Natural killer cell (primary cell): ENCODE data around the gene MET. TPM values are rescaled to one million over a fixed set of nuclear protein-coding genes. Genes with fewer than 3 reads are reported as not detected.

Experiments
- ATAC-seq, 3 donors: fragments of 150-1000 bp in 2 of 3; fragments of 200-7000 bp in 1 of 3; cut with Tn5 transposase; 1 replicate in 1 of 3; 2 replicates in 2 of 3; pipeline ENCODE4 v1.10.0; 2021; ENCODE audit warnings: mild to moderate bottlenecking in 2 of 3, moderate library complexity in 2 of 3
- DNase-seq, 2 donors: peaks; one replicate each; pipeline versions ENCODE4 v3.0.0 to v3.0.0-alpha.2; 2013 to 2021; ENCODE audit warnings: mixed read lengths in 1 of 2
- H3K27ac ChIP-seq: one replicate; pipeline ENCODE4 v1.5.1; 2013; ENCODE audit warnings: mild to moderate bottlenecking, low read length
- H3K27me3 ChIP-seq: one replicate; pipeline ENCODE4 v1.6.1; 2013; ENCODE audit warnings: low read length; ENCODE audit not compliant: control insufficient read depth, insufficient read depth
- H3K36me3 ChIP-seq: one replicate; pipeline ENCODE4 v1.6.1; 2013; ENCODE audit warnings: low read length; ENCODE audit not compliant: control insufficient read depth, insufficient read depth
- H3K4me1 ChIP-seq: one replicate; pipeline ENCODE4 v1.6.1; 2013; ENCODE audit warnings: low read length; ENCODE audit not compliant: control insufficient read depth, insufficient read depth
- H3K4me3 ChIP-seq: one replicate; pipeline ENCODE4 v1.5.1; 2013; ENCODE audit warnings: low read length
- H3K9me3 ChIP-seq: one replicate; pipeline ENCODE4 v1.6.1; 2013; ENCODE audit warnings: low read length; ENCODE audit not compliant: control insufficient read depth, insufficient read depth
- H3K27ac Mint-ChIP-seq, 2 donors: one replicate each; pipeline ENCODE4 v1.8.0; 2022; ENCODE audit warnings: mild to moderate bottlenecking in 2 of 2, mixed read lengths in 2 of 2, moderate library complexity in 1 of 2
- H3K27me3 Mint-ChIP-seq, 2 donors: one replicate each; pipeline ENCODE4 v1.8.0; 2022; ENCODE audit warnings: low read depth in 2 of 2, mixed read lengths in 2 of 2
- H3K36me3 Mint-ChIP-seq: one replicate; pipeline ENCODE4 v1.8.0; 2022; ENCODE audit warnings: mixed read lengths
- H3K4me1 Mint-ChIP-seq, 2 donors: one replicate each; pipeline ENCODE4 v1.8.0; 2022; ENCODE audit warnings: mixed read lengths in 2 of 2
- H3K4me3 Mint-ChIP-seq: one replicate; pipeline ENCODE4 v1.8.0; 2022; ENCODE audit warnings: mild to moderate bottlenecking, moderate library complexity, mixed read lengths
- H3K9me3 Mint-ChIP-seq, 2 donors: one replicate each; pipeline ENCODE4 v1.8.0; 2022; ENCODE audit warnings: mixed read lengths in 2 of 2
- CTCF ChIP-seq: fragments of 200-600 bp; IDR thresholded peaks from one replicate; pipeline ENCODE4 v1.8.0; 2022; ENCODE audit warnings: antibody characterized with exemption
- WGBS: methylation state at CpG from one replicate; pipeline ENCODE4 v1.1.7; 2013; ENCODE audit warnings: missing lambda C conversion rate; ENCODE audit not compliant: insufficient coverage; 5-methylcytosine and 5-hydroxymethylcytosine counted together
- intact Hi-C: fragments of 100-400 bp; cut with micrococcal nuclease; formaldehyde crosslinking; loops from one replicate; pipeline ENCODE4 v1.14.2; 2022
- total RNA-seq, 4 donors: library from RNA; stranded (reverse); fragments of 120-200 nt in 1 of 4; gene quantifications; one replicate each; pipeline versions ENCODE4 v1.2.3 to v1.2.4, GENCODE V29; 2013 to 2022

The MET gene
- total RNA-seq, 3 donors from 2014 or later (not counting 1 experiment from before 2014, with no cell fraction given), result 0.16 TPM; not detected in 2

DNA sequence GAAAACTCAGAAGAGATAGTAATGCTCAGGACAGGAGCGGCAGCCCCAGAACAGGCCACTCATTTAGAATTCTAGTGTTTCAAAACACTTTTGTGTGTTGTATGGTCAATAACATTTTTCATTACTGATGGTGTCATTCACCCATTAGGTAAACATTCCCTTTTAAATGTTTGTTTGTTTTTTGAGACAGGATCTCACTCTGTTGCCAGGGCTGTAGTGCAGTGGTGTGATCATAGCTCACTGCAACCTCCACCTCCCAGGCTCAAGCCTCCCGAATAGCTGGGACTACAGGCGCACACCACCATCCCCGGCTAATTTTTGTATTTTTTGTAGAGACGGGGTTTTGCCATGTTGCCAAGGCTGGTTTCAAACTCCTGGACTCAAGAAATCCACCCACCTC, 124.5 kb downstream of the MET start:
- no peaks in the 10 kb centered on the region for H3K9me3 ChIP-seq
- intact Hi-C loops, result no loop called here
- no peaks in the 10 kb centered on the region for H3K36me3 ChIP-seq
- no peaks in the 10 kb centered on the region for H3K27me3 ChIP-seq
- Mint-ChIP-seq H3K27me3 (peaks cover 13 to 26% of the 10 kb centered on the region in 2 donors), H3K36me3 (no peaks in the 10 kb centered on the region), H3K9me3 (no peaks in the 10 kb centered on the region), H3K27ac (no peak overlapping the region), H3K4me1 (no peaks in the 10 kb centered on the region), H3K4me3 (no peak overlapping the region)
- H3K4me1 ChIP-seq, result no peaks in the 10 kb centered on the region
- DNase-seq (no peak), ATAC-seq (no peak)
- no peak overlapping the region for H3K4me3 ChIP-seq
- 89% methylated on average over 4 of the region's 5 CpGs for WGBS
- no peak for TF ChIP-seq CTCF
- no peak overlapping the region for H3K27ac ChIP-seq

- peaks cover 13 to 26% of the 10 kb centered on the region in 2 donors for H3K27me3 Mint-ChIP-seq
- H3K9me3 Mint-ChIP-seq, result no peaks in the 10 kb centered on the region
- TF ChIP-seq CTCF, result no peak
- Histone ChIP-seq H3K4me1 (no peaks in the 10 kb centered on the region), H3K36me3 (no peaks in the 10 kb centered on the region), H3K4me3 (no peak overlapping the region), H3K9me3 (no peaks in the 10 kb centered on the region), H3K27ac (no peak overlapping the region), H3K27me3 (no peaks in the 10 kb centered on the region)
- intact Hi-C loops, result no loop called here
- no CpG with 5 or more reads among the region's 2 CpGs for WGBS
- peaks cover 0 to 2% of the 10 kb centered on the region in 2 donors for H3K4me1 Mint-ChIP-seq
- H3K36me3 Mint-ChIP-seq, result no peaks in the 10 kb centered on the region
- no peak overlapping the region for H3K27ac Mint-ChIP-seq
- DNase-seq (no peak), ATAC-seq (no peak)
- H3K4me3 Mint-ChIP-seq, result no peak overlapping the region
Observed at GRCh38 chr7:116797612-116798011, 125.6 kb downstream of the MET start.

DNA sequence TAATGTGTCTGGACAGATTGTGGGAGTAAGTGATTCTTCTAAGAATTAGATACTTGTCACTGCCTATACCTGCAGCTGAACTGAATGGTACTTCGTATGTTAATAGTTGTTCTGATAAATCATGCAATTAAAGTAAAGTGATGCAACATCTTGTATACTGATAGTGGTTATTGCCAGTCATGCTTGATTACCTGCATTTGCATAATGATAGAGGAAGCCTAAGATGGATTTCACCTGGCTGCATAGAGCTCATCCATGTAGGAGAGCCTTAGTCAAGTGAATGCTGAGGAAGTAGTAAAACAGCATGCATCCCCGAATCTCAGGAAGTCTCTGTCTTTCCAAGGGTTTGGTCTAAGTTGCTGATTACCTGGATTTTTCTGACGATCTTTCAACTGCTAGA, 126.2 kb downstream of the MET start:
- ATAC-seq (no peak), DNase-seq (no peak)
- no peak overlapping the region for H3K4me3 Mint-ChIP-seq
- Histone ChIP-seq H3K4me1 (no peaks in the 10 kb centered on the region), H3K27ac (no peak overlapping the region), H3K9me3 (no peaks in the 10 kb centered on the region), H3K4me3 (no peak overlapping the region), H3K36me3 (no peaks in the 10 kb centered on the region), H3K27me3 (no peaks in the 10 kb centered on the region)
- intact Hi-C loops, result no loop called here
- TF ChIP-seq CTCF, result no peak
- H3K27ac Mint-ChIP-seq, result no peak overlapping the region
- H3K36me3 Mint-ChIP-seq, result no peaks in the 10 kb centered on the region
- H3K9me3 Mint-ChIP-seq, result no peaks in the 10 kb centered on the region
- H3K27me3 Mint-ChIP-seq, result peaks cover 16 to 26% of the 10 kb centered on the region in 2 donors
- 66% methylated on average over 3 of the region's 3 CpGs for WGBS
- H3K4me1 Mint-ChIP-seq, result peaks cover 0 to 6% of the 10 kb centered on the region in 2 donors

GRCh38 chr7:116799916-116800315, 127.9 kb downstream of the MET start:
- no peak for ATAC-seq
- H3K4me3 ChIP-seq, result no peak overlapping the region
- no peak for TF ChIP-seq CTCF
- no peak overlapping the region for H3K4me3 Mint-ChIP-seq
- no peak overlapping the region for H3K27ac Mint-ChIP-seq
- DNase-seq, result no peak
- no peaks in the 10 kb centered on the region for H3K9me3 Mint-ChIP-seq
- peaks cover 14 to 15% of the 10 kb centered on the region in 2 donors for H3K27me3 Mint-ChIP-seq
- H3K4me1 Mint-ChIP-seq, result peaks cover 0 to 6% of the 10 kb centered on the region in 2 donors
- intact Hi-C loops, result loop anchor here (10.0 kb wide), 2 partner anchors 205 to 545 kb away; no protein-coding TSS in a partner anchor
- no peak overlapping the region for H3K27ac ChIP-seq
- H3K4me1 ChIP-seq, result no peaks in the 10 kb centered on the region
- no peaks in the 10 kb centered on the region for H3K36me3 Mint-ChIP-seq
- H3K9me3 ChIP-seq, result no peaks in the 10 kb centered on the region
- H3K27me3 ChIP-seq, result no peaks in the 10 kb centered on the region
- H3K36me3 ChIP-seq, result no peaks in the 10 kb centered on the region
